HepG2 (cell line): Measurements from ENCODE around the gene FAM163A. TPM values are rescaled to one million over a fixed set of nuclear protein-coding genes. Genes with fewer than 3 reads are reported as not detected.
A peak's percentile ranks its signal among the peaks of the same experiment; 100 is the strongest.

Experiments
- ATAC-seq: fragments of 200-7000 bp; cut with Tn5 transposase; 3 replicates; pipeline ENCODE4 v1.9.1; 2020; ENCODE audit warnings: mild to moderate bottlenecking, moderate library complexity
- BruUV-seq: library from RNA; stranded (reverse); fragments of 400-500 nt; replicated peaks from 2 replicates; lab custom pipeline; 2021; lab: Mats Ljungman, UMichigan
- CTCF ChIA-PET: fragments of 300-600 bp; formaldehyde crosslinking; extraction: SDS; loops from one replicate; lab custom pipeline; 2021; ENCODE audit warnings: low total read pairs, inconsistent platforms, low intra/inter-chr PET ratio; lab: Yijun Ruan, JAX
- POLR2A ChIA-PET: fragments of 350-600 bp; sonication (Branson Sonifier 250); formaldehyde crosslinking; loops from one replicate; lab custom pipeline; 2020; ENCODE audit warnings: antibody characterized with exemption, inconsistent platforms; lab: Yijun Ruan, JAX
- DNase-seq: peaks from one replicate; pipeline ENCODE4 v3.0.0-alpha.2; 2015; ENCODE audit warnings: low spot score
- FAIRE-seq: peaks from 3 replicates; lab custom pipeline; 2011; peaks lifted over from hg19 to GRCh38; lab: Jason Lieb, UNC
- H2AFZ ChIP-seq: one replicate; pipeline ENCODE4 v1.6.1; 2011; ENCODE audit warnings: low read length, inconsistent platforms
- H3K27ac ChIP-seq: fragments of 300-600 bp; 3 replicates; pipeline ENCODE4 v1.8.0; 2011; ENCODE audit warnings: mixed run types, mild to moderate bottlenecking, mixed read lengths, low read length, inconsistent platforms; ENCODE audit not compliant: insufficient read depth; ENCODE audit errors: extremely low read length
- H3K27me3 ChIP-seq, 2 experiments: fragments of 200-600 bp in 1 of 2; 2 replicates in 1 of 2; 3 replicates in 1 of 2; pipeline versions ENCODE4 v1.6.0 to v1.8.0; 2011; ENCODE audit warnings: low read length in 2 of 2, mild to moderate bottlenecking in 2 of 2, moderate library complexity in 2 of 2, inconsistent platforms in 1 of 2; ENCODE audit not compliant: insufficient read depth in 2 of 2, control insufficient read depth in 1 of 2
- H3K36me3 ChIP-seq, 2 experiments: fragments of 200-600 bp in 1 of 2; replicated peaks in 1 of 2; 2 replicates in 1 of 2; 3 replicates in 1 of 2; pipeline versions ENCODE4 v1.5.1 to v1.8.0; 2011; ENCODE audit warnings: low read length in 2 of 2, inconsistent platforms in 1 of 2; ENCODE audit not compliant: insufficient read depth in 2 of 2, control insufficient read depth in 1 of 2
- H3K4me1 ChIP-seq: 2 replicates; pipeline ENCODE4 v1.5.1; 2012; ENCODE audit warnings: low read length, inconsistent platforms; ENCODE audit not compliant: insufficient read depth
- H3K4me2 ChIP-seq: 2 replicates; pipeline ENCODE4 v1.6.0; 2011; ENCODE audit warnings: low read depth, low read length, inconsistent platforms
- H3K4me3 ChIP-seq, 3 experiments: fragments of 200-600 bp in 1 of 3; sonication (generic), shearing (Covaris generic) in 1 of 3; replicated peaks in 1 of 3; 2 replicates each; pipeline ENCODE4 v1.5.1; 2011 to 2016; ENCODE audit warnings: low read length in 3 of 3, inconsistent platforms in 2 of 3, low read depth in 2 of 3, mild to moderate bottlenecking in 2 of 3, control low read depth in 1 of 3, mixed read lengths in 1 of 3; ENCODE audit not compliant: insufficient read depth in 1 of 3
- H3K79me2 ChIP-seq: one replicate; pipeline ENCODE4 v1.6.1; 2011; ENCODE audit warnings: low read length, inconsistent platforms; ENCODE audit not compliant: insufficient read depth
- H3K9ac ChIP-seq: 2 replicates; pipeline ENCODE4 v1.6.0; 2011; ENCODE audit warnings: mild to moderate bottlenecking, low read depth, low read length, inconsistent platforms; ENCODE audit not compliant: insufficient read depth
- H3K9me3 ChIP-seq: 2 replicates; pipeline ENCODE4 v1.5.1; 2012; ENCODE audit warnings: mild to moderate bottlenecking, low read length
- H4K20me1 ChIP-seq: 2 replicates; pipeline ENCODE4 v1.6.0; 2011; ENCODE audit warnings: inconsistent platforms, mild to moderate bottlenecking, low read length, moderate library complexity; ENCODE audit not compliant: insufficient read depth
- CAMTA2 ChIP-seq: sonication (generic); formaldehyde crosslinking; IDR thresholded peaks from 2 replicates; pipeline ENCODE4 v1.4.0; 2020; ENCODE audit warnings: mild to moderate bottlenecking, missing genetic modification reagents, borderline replicate concordance
- CTCF ChIP-seq: sonication (generic); formaldehyde crosslinking; IDR thresholded peaks from 2 replicates; pipeline ENCODE4 v1.5.0; 2020; ENCODE audit warnings: mild to moderate bottlenecking, missing genetic modification reagents, moderate library complexity
- PBX2 ChIP-seq: IDR thresholded peaks from 2 replicates; pipeline ENCODE4 v1.6.1; 2016; ENCODE audit warnings: control low read depth
- RAD21 ChIP-seq: fragments of 450-650 bp; formaldehyde crosslinking; IDR thresholded peaks from 2 replicates; pipeline ENCODE4 v1.5.0; 2020; ENCODE audit warnings: mild to moderate bottlenecking
- SMC3 ChIP-seq: IDR thresholded peaks from 2 replicates; pipeline ENCODE4 v1.6.1; 2011; ENCODE audit warnings: low read length, improper control_type of control experiment
- STAG1 ChIP-seq: sonication (generic); formaldehyde crosslinking; IDR thresholded peaks from 2 replicates; pipeline ENCODE4 v1.4.0; 2020; ENCODE audit warnings: missing genetic modification reagents
- WGBS: methylation state at CpG from one replicate; pipeline ENCODE4 v1.1.6; 2017; ENCODE audit warnings: low lambda C conversion rate; 5-methylcytosine and 5-hydroxymethylcytosine counted together
- in situ Hi-C: cut with HindIII; loops from 2 replicates; pipeline ENCODE4 v1.10.0; 2017; ENCODE audit warnings: low pct_unique_long_range_greater_than_20kb; ENCODE audit not compliant: extremely low pct_ligation_motif_present
- intact Hi-C: fragments of 100-400 bp; cut with micrococcal nuclease; formaldehyde crosslinking; loops from one replicate; pipeline ENCODE4 v1.10.0; 2022; ENCODE audit not compliant: unreplicated experiment
- polyA plus RNA-seq, 8 experiments: library from polyadenylated mRNA; depleted of rRNA in 3 of 8; stranded (reverse) in 7 of 8; unstranded in 1 of 8; fragments of >200 nt; fragmentation: Illumina TruSeq in 4 of 8; extraction: Trizol in 4 of 8; gene quantifications; 2 replicates each; pipeline versions ENCODE4 v1.2.1 to v1.2.3, GENCODE V29; 2011 to 2016; ENCODE audit warnings: low read depth in 4 of 8, missing spikeins in 1 of 8, mixed read lengths in 1 of 8; ENCODE audit not compliant: insufficient read depth in 1 of 8
- total RNA-seq, 5 experiments: library from RNA; depleted of rRNA; stranded (reverse); fragments of >200 nt; fragmentation: Illumina TruSeq; extraction: Trizol; gene quantifications; 2 replicates each; pipeline ENCODE4 v1.2.3, GENCODE V29; 2016; ENCODE audit warnings: low read depth in 1 of 5

The FAM163A gene
- total and polyA plus RNA-seq, 2 of the 13 experiments (the other 11 are each of a cell fraction or from before 2014, with no cell fraction given) = not detected

DNA sequence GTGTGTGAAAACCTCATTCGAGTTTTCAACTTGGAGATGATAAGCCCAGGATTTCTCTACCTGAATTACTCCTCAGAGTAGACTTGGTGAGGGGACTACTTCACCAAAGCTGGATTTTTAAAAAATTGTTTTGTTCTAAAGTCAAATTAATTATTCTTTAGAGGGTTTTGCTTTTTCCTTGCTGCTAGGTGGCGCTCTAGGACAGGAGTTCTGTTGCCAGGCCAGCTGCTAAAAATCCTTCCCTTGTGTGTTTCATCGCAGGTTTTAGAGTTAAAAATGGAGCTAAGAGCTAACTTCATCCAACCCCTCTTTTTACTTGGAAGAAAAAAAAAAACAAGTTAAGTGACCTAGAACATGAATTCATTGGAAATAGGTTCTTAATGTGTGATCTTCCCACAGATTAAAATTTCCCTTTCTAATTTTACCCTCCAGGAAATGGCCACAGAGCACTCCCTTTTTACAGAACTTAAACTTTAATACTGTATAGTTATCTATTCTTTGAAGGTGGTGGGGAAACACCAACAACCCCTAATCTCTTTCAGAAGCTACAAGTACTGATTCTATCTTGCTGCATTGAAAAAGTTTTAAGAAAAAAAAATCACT is 36.7 kb upstream of the FAM163A start:
- Histone ChIP-seq H4K20me1 (no peaks in the 10 kb centered on the region), H3K27ac (no peak overlapping the region), H3K9me3 (no peaks in the 10 kb centered on the region), H3K4me2 (no peak overlapping the region), H3K4me3 (no peak overlapping the region), H3K36me3 (no peaks in the 10 kb centered on the region), H2AFZ (no peak overlapping the region), H3K79me2 (no peaks in the 10 kb centered on the region), H3K4me1 (no peaks in the 10 kb centered on the region), H3K9ac (no peak overlapping the region), H3K27me3 (peaks cover 0 to 11% of the 10 kb centered on the region in 2 experiments; a peak in 1 of 5 replicates)
- ChIA-PET POLR2A (no interaction called here), CTCF (interaction anchor here (0.9 to 2.9 kb wide), 5 partner anchors 103 to 776 kb away, joined by 3 to 43 read pairs (median 7); no protein-coding TSS in a partner anchor)
- 3% methylated on average over 3 of the region's 3 CpGs for WGBS
- FAIRE-seq (peak; percentile 80), ATAC-seq (no peak), DNase-seq (peak; percentile 46)
- BruUV-seq = no TSS peak
- in situ Hi-C loops (loop anchor here (5.0 kb wide), 1 partner anchor 111 kb away; no protein-coding TSS in a partner anchor), intact Hi-C loops (loop anchor here (1.0 to 2.0 kb wide), 2 partner anchors 104 to 472 kb away; no protein-coding TSS in a partner anchor)
- peak; percentile 72 for TF ChIP-seq STAG1 (CRISPR knock-in tag)
- TF ChIP-seq SMC3 = peak; percentile 61
- TF ChIP-seq RAD21 (CRISPR knock-in tag) = peak; percentile 62; the same call in 1 of the 2 replicates
- peak; percentile 69 for TF ChIP-seq CTCF (CRISPR knock-in tag)
- no peak for TF ChIP-seq PBX2 (CRISPR knock-in tag)
- no peak for TF ChIP-seq CAMTA2
